Hepatic stellate cell (primary cell): ENCODE results near the gene DRD2.

Experiments used
- DNase-seq: peaks from one replicate; pipeline ENCODE4 v3.0.0; 2011; ENCODE audit warnings: low spot score

Gene DRD2

GRCh38 chr11:113446112-113446511, 29.1 kb downstream of the DRD2 start:
- DNase-seq: no peak

- no peak for DNase-seq
These were observed 30.6 kb downstream of the DRD2 start for GRCh38 chr11:113444502-113445123.

- no peak for DNase-seq
These were observed 34.4 kb downstream of the DRD2 start for GRCh38 chr11:113440816-113441215.

- no peak for DNase-seq
These were observed 38.4 kb downstream of the DRD2 start for GRCh38 chr11:113436672-113437252.

GRCh38 chr11:113435190-113435968, 39.8 kb downstream of the DRD2 start:
- no peak for DNase-seq

- DNase-seq: no peak
These were observed 43.5 kb downstream of the DRD2 start for GRCh38 chr11:113431746-113432145.

GRCh38 chr11:113426686-113427085, 48.5 kb downstream of the DRD2 start:
- DNase-seq: no peak

GRCh38 chr11:113420808-113421207, 54.4 kb downstream of the DRD2 start:
- no peak for DNase-seq

- no peak for DNase-seq
These were observed 55.7 kb downstream of the DRD2 start for GRCh38 chr11:113419454-113420003.

GRCh38 chr11:113417428-113417827, 57.8 kb downstream of the DRD2 start:
- no peak for DNase-seq

GRCh38 chr11:113415343-113415742, 59.9 kb downstream of the DRD2 start:
- DNase-seq: no peak

- DNase-seq: no peak
These were observed 62.5 kb downstream of the DRD2 start for GRCh38 chr11:113412675-113413074.

GRCh38 chr11:113411536-113411935, 63.7 kb downstream of the DRD2 start:
- no peak for DNase-seq

GRCh38 chr11:113410414-113411135, 64.6 kb downstream of the DRD2 start:
- DNase-seq: no peak

- no peak for DNase-seq
These were observed 65.7 kb downstream of the DRD2 start for GRCh38 chr11:113409526-113409925.

GRCh38 chr11:113408887-113409286, 66.3 kb downstream of the DRD2 start:
- no peak for DNase-seq

GRCh38 chr11:113408206-113408605, 67.0 kb downstream of the DRD2 start:
- DNase-seq: no peak

GRCh38 chr11:113407163-113407562, 68.0 kb downstream of the DRD2 start:
- DNase-seq: no peak

GRCh38 chr11:113405724-113406478, 69.3 kb downstream of the DRD2 start:
- DNase-seq: no peak

- DNase-seq: no peak
These were observed 70.3 kb downstream of the DRD2 start for GRCh38 chr11:113404859-113405430.

- no peak for DNase-seq
These were observed 73.5 kb downstream of the DRD2 start for GRCh38 chr11:113401718-113402117.
